SK-N-SH treated with all-trans-retinoic acid at 6 μM for 48 hours (cell line): ENCODE results near the gene RAB36.

ENCODE experiments used
- CREB5 ChIP-seq: fragments of 250-450 bp; sonication (Bioruptor Pico); IDR thresholded peaks from 2 replicates; pipeline ENCODE4 v1.5.1; 2020; ENCODE audit warnings: low read depth, mild to moderate bottlenecking, moderate library complexity
- GLIS3 ChIP-seq: fragments of 250-450 bp; sonication (Bioruptor Pico); IDR thresholded peaks from 2 replicates; pipeline ENCODE4 v1.5.0; 2020; ENCODE audit warnings: mild to moderate bottlenecking, moderate library complexity
- ISL1 ChIP-seq: fragments of 250-450 bp; sonication (Bioruptor Pico); IDR thresholded peaks from 2 replicates; pipeline ENCODE4 v2.1.2; 2022; ENCODE audit warnings: mild to moderate bottlenecking, moderate library complexity
- PATZ1 ChIP-seq: fragments of 250-450 bp; sonication (Bioruptor Pico); IDR thresholded peaks from 2 replicates; pipeline ENCODE4 v1.8.0; 2020; ENCODE audit warnings: mild to moderate bottlenecking, moderate library complexity, borderline replicate concordance
- POU6F1 ChIP-seq: fragments of 250-450 bp; sonication (Bioruptor Pico); IDR thresholded peaks from 2 replicates; pipeline ENCODE4 v1.8.0; 2021; ENCODE audit warnings: low read depth, mild to moderate bottlenecking, moderate library complexity, borderline replicate concordance
- RARB ChIP-seq: fragments of 250-450 bp; sonication (Bioruptor Pico); IDR thresholded peaks from 2 replicates; pipeline ENCODE4 v1.8.0; 2021; ENCODE audit warnings: mild to moderate bottlenecking, moderate library complexity

DNA sequence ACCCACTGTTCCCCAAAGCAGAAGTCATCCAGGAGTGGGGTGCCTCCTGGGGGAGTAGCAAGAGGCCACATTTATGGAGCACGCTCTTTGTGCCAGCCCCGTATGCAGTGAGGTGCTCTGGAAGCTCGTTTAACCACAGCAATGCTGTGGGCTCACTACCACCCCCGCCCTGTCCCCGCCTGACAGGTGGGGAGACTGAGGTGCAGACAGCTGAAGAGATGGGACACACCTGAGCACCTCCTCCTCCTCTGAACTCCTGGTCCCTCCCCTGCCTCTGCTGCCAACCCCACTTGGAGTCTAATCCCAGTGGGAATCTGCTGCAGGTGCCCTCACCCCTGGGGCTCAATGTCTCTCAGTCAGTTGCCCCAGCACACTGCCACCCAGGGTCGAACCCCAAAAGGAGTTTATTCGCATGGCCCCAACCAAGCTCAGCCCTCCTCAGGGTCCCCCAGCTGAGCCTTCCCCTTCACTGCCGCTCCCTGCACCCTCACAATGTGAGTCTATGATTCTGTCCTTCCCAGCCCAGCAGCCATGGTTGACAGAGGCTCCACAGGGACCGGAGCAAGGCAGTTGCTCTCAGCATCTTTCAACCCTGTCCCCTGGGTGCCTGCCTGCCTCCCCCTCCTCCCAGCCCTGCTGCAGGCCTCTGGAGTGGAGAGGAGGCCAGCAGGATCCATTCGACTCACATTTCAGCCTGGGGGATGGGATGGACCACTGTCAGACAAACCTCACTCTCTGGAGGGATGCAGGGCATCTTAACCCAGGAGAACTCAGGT lies 21.8 kb downstream of the RAB36 start:
- TF ChIP-seq POU6F1 (CRISPR knock-in tag) (no peak), PATZ1 (CRISPR knock-in tag) (no peak), CREB5 (no peak), ISL1 (CRISPR knock-in tag) (no peak), GLIS3 (CRISPR knock-in tag) (no peak), RARB (CRISPR knock-in tag) (no peak)
